ENCODE results near the gene PSMD8. TPM values are rescaled to one million over a fixed set of nuclear protein-coding genes. Genes with fewer than 3 reads are reported as not detected.

The PSMD8 gene
- total and polyA plus RNA-seq, 8 donors = 116 to 173 (median 128) TPM

DNA sequence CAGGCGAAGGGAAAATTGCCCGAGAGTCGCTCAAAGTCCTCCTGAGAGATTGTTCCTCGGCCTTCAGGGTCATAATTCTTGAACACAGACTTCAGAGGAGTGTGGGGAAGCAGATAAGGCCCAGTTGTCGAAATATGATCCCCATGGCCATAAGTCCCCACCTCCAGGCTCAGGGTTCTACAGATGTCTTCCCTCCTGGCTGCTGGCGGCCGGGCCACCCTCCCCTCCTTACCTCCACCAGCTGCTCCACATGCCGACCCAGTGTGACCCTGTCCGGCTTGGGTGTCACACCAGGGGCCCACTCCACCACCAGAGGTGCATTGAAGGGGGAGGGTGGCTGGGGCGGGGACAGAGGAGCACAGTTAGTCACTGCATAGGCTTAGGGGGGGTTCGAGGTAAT, 38.6 kb downstream of the PSMD8 start:
- Histone ChIP-seq H3K4me3 (no peak overlapping the region), H3K9me3 (no peaks in the 10 kb centered on the region), H3K27me3 (peaks cover 0 to 3% of the 10 kb centered on the region in 2 donors), H3K27ac (no peak overlapping the region), H3K36me3 (peaks cover 0 to 72% of the 10 kb centered on the region in 2 donors), H3K4me1 (peaks cover 5 to 11% of the 10 kb centered on the region in 2 donors)
- DNase-seq (no peak), ATAC-seq (no peak)
- TF ChIP-seq, protein P1, sequence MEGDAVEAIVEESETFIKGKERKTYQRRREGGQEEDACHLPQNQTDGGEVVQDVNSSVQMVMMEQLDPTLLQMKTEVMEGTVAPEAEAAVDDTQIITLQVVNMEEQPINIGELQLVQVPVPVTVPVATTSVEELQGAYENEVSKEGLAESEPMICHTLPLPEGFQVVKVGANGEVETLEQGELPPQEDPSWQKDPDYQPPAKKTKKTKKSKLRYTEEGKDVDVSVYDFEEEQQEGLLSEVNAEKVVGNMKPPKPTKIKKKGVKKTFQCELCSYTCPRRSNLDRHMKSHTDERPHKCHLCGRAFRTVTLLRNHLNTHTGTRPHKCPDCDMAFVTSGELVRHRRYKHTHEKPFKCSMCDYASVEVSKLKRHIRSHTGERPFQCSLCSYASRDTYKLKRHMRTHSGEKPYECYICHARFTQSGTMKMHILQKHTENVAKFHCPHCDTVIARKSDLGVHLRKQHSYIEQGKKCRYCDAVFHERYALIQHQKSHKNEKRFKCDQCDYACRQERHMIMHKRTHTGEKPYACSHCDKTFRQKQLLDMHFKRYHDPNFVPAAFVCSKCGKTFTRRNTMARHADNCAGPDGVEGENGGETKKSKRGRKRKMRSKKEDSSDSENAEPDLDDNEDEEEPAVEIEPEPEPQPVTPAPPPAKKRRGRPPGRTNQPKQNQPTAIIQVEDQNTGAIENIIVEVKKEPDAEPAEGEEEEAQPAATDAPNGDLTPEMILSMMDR (IDR thresholded peaks at IDR 0.05) = no peak
- intact Hi-C loops (cut with DNase I) = no loop called here

DNA sequence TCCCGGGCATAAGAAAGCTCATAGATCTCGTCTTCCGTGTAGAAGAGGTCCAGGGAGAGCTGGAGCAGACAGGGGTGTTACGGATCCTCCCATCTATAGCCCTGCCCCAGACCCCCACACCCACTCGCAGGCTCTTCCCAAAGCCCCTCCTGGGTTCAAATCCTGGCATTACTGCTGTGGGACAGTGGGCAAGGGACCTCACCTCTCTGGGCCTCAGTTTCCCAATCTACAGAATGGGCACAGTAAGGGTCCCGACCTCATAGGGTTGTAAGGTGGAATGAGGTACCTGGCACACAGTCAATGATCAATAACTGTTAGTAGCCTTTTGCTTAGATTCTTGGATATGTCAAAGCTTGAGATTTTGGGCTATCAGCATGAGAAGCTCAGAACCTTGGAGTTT, 39.0 kb downstream of the PSMD8 start:
- TF ChIP-seq, protein P1 (IDR thresholded peaks at IDR 0.05) = no peak
- no peak for DNase-seq
- Histone ChIP-seq H3K9me3 (no peaks in the 10 kb centered on the region), H3K27me3 (peaks cover 0 to 8% of the 10 kb centered on the region in 2 donors), H3K27ac (no peak overlapping the region), H3K4me3 (no peak overlapping the region), H3K4me1 (peaks cover 9 to 16% of the 10 kb centered on the region in 2 donors), H3K36me3 (peaks cover 0 to 68% of the 10 kb centered on the region in 2 donors)
- intact Hi-C loops (cut with DNase I) = no loop called here
- no peak for ATAC-seq

GRCh38 chr19:38417146-38417543, 42.8 kb downstream of the PSMD8 start:
- no peak overlapping the region for H3K4me3 ChIP-seq
- H3K27me3 ChIP-seq = peaks cover 0 to 8% of the 10 kb centered on the region in 2 donors
- H3K4me1 ChIP-seq = peaks cover 9 to 19% of the 10 kb centered on the region in 2 donors
- intact Hi-C loops (cut with DNase I) = no loop called here
- DNase-seq = no peak
- H3K36me3 ChIP-seq = peaks cover 0 to 53% of the 10 kb centered on the region in 2 donors
- H3K9me3 ChIP-seq = no peaks in the 10 kb centered on the region
- ATAC-seq = no peak
- TF ChIP-seq, protein P1 (IDR thresholded peaks at IDR 0.05) = no peak
- peak overlapping the region in 1 of 2 donors; percentile 83 for H3K27ac ChIP-seq

DNA sequence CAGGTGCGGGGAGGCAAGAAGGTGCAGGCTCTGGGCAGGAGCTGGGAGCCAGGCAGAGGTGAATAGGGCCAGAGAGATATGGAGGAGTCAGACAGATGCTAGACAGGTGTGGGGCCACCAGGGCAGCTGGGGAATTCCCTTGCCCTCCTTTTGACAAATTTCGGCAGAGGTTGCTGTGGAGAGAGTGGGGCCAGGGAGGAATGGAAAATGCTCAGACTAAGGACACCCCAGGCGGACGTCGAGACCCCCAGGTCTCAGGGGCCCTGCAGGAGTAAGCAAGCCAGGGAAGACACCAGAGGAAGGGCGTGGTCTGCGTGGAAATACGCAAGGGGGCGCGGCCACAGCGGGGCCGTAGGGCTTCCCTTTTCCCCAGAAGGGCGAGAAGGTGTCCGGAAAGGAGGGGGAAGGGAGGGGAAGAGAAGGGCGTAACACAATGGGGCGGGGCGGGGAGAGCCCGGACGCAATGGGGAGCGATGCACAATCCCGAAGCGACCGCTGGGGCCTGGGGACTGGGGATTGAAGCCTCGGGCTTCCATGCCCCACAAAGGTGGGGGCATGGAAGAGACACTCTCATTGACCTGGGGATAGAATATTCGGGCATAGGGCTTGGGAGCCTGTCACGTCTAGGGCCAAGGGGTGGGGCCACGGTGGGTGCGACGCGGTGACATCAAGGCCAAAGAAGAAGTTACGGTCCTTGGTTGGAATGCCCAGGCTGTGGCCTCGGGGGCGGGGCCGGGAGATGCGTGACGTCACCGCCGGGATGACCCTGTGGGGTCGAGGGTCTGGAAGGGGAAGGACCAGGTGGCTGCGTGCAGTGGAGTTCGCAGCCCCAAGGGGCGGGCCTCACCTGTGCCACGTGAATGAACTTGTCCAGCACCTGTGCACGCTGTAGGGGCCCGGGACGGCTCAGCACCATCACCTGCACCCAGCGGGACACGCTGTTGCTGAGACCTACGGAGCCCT, 43.5 kb downstream of the PSMD8 start:
- Histone ChIP-seq H3K27ac (peak overlapping the region in 1 of 2 donors; percentile 83), H3K36me3 (peaks cover 0 to 48% of the 10 kb centered on the region in 2 donors), H3K9me3 (no peaks in the 10 kb centered on the region), H3K27me3 (peaks cover 0 to 8% of the 10 kb centered on the region in 2 donors), H3K4me1 (peaks cover 9 to 19% of the 10 kb centered on the region in 2 donors), H3K4me3 (peak overlapping the region; percentile 14 to 42)
- ATAC-seq = peak; percentile 92
- TF ChIP-seq, protein P1 (IDR thresholded peaks at IDR 0.05) = no peak
- intact Hi-C loops (cut with DNase I) = no loop called here
- peak in 3 of 4 donors; percentile 48 to 96 (median 86) for DNase-seq

- DNase-seq (no peak), ATAC-seq (no peak)
- Histone ChIP-seq H3K4me1 (peaks cover 9 to 29% of the 10 kb centered on the region in 2 donors), H3K27ac (no peak overlapping the region), H3K4me3 (no peak overlapping the region), H3K36me3 (peaks cover 0 to 24% of the 10 kb centered on the region in 2 donors), H3K9me3 (no peaks in the 10 kb centered on the region), H3K27me3 (peaks cover 0 to 19% of the 10 kb centered on the region in 2 donors)
- TF ChIP-seq, protein P1 (IDR thresholded peaks at IDR 0.05) = no peak
- intact Hi-C loops (cut with DNase I) = no loop called here
Observed at GRCh38 chr19:38420935-38421334, 46.6 kb downstream of the PSMD8 start.
